Measurements from ENCODE around the gene SPACA4. TPM values are rescaled to one million over a fixed set of nuclear protein-coding genes. Genes with fewer than 3 reads are reported as not detected.
A peak's percentile ranks its signal among the peaks of the same experiment; 100 is the strongest.

The SPACA4 gene
- total and polyA plus RNA-seq, 9 of the 15 experiments (the other 6 are each of a cell fraction or from before 2014, with no cell fraction given): not detected

DNA sequence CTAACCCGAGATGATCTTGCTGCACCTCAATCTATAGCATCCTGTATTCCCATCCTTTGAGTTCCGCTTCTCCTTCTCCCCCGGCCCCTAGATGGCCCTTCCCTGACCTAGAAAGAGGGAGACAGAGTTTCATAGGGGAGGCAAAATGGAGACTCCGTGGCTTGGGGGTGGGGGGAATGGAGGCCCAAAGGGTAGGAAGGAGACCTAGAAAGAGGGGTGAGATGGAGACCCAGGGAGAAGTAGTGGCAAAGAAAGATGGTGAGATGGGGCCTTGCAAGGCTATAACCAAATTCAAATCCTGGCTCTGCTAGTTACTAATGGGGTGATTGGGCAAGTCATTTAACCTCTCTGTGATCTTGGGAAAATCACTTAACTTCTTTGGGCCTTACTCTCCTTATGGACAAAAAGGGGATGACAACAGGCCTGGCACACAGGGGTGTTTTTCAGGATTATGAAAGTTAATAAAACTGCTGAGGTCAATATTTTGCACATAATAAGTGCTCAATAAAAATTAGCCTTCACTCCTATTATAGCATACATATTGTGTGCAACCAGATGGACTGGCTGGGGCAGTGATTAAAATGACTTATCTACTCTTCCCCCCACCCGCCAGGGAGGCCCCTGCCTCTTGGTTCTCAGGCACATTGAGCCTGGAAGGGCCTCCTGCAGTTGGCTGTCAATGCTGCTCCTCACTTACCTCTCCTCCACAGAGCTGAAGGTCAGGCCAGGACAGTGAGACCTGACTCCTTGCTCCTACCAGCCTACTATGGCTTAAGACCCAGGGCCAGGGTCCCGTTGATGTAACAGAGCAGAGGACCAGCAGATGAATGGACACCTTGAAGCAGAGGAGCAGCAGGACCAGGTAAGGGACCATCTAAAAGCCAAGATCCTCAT, 13.4 kb downstream of the SPACA4 start (continued):
- TF ChIP-seq, protein P1, sequence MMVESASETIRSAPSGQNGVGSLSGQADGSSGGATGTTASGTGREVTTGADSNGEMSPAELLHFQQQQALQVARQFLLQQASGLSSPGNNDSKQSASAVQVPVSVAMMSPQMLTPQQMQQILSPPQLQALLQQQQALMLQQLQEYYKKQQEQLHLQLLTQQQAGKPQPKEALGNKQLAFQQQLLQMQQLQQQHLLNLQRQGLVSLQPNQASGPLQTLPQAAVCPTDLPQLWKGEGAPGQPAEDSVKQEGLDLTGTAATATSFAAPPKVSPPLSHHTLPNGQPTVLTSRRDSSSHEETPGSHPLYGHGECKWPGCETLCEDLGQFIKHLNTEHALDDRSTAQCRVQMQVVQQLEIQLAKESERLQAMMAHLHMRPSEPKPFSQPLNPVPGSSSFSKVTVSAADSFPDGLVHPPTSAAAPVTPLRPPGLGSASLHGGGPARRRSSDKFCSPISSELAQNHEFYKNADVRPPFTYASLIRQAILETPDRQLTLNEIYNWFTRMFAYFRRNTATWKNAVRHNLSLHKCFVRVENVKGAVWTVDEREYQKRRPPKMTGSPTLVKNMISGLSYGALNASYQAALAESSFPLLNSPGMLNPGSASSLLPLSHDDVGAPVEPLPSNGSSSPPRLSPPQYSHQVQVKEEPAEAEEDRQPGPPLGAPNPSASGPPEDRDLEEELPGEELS (CRISPR knock-in tag; IDR thresholded peaks at IDR 0.05; ENCODE audit: borderline replicate concordance): no peak
- 0 out of 2 replicates have a peak, but pooled peaks have one; percentile 77 for TF ChIP-seq HEY1 (CRISPR knock-in tag; IDR thresholded peaks at IDR 0.05; ENCODE audit: borderline replicate concordance)
- TF ChIP-seq KLF16 (IDR thresholded peaks at IDR 0.05): no peak
- TF ChIP-seq, protein P2, sequence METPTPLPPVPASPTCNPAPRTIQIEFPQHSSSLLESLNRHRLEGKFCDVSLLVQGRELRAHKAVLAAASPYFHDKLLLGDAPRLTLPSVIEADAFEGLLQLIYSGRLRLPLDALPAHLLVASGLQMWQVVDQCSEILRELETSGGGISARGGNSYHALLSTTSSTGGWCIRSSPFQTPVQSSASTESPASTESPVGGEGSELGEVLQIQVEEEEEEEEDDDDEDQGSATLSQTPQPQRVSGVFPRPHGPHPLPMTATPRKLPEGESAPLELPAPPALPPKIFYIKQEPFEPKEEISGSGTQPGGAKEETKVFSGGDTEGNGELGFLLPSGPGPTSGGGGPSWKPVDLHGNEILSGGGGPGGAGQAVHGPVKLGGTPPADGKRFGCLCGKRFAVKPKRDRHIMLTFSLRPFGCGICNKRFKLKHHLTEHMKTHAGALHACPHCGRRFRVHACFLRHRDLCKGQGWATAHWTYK (CRISPR knock-in tag; IDR thresholded peaks at IDR 0.05): no peak
- no peak for TF ChIP-seq SAFB2 (IDR thresholded peaks at IDR 0.05; ENCODE audit: borderline replicate concordance, low read depth, low read length, severe bottlenecking)
- TF ChIP-seq ZBED1 (IDR thresholded peaks at IDR 0.05): no peak
- no peak for TF ChIP-seq CCAR2 (IDR thresholded peaks at IDR 0.05; ENCODE audit: low read depth, low read length)
- TF ChIP-seq ZNF507 (tag; conservative IDR thresholded peaks at IDR 0.05): no peak
- no peak for TF ChIP-seq RB1 (IDR thresholded peaks at IDR 0.05; ENCODE audit: low read depth)
- TF ChIP-seq ADNP (tag; IDR thresholded peaks at IDR 0.05): peak; percentile 100
- peak; percentile 90; the same call in 1 of the 2 replicates for TF ChIP-seq PTBP1 (IDR thresholded peaks at IDR 0.05; ENCODE audit: low read depth, low read length)
- 0 out of 2 replicates have a peak, but pooled peaks have one; percentile 38 for TF ChIP-seq ZNF324 (CRISPR knock-in tag; IDR thresholded peaks at IDR 0.05)
- peak; percentile 100 for TF ChIP-seq BCOR (IDR thresholded peaks at IDR 0.05)
- peak; percentile 47 for TF ChIP-seq PHF20 (IDR thresholded peaks at IDR 0.05; ENCODE audit: partially characterized antibody)
- TF ChIP-seq CHD4 (IDR thresholded peaks at IDR 0.05; ENCODE audit: insufficient read depth, insufficient replicate concordance, low read depth, low read length, poor library complexity, severe bottlenecking): peak; percentile 99
- TF ChIP-seq, protein P3, sequence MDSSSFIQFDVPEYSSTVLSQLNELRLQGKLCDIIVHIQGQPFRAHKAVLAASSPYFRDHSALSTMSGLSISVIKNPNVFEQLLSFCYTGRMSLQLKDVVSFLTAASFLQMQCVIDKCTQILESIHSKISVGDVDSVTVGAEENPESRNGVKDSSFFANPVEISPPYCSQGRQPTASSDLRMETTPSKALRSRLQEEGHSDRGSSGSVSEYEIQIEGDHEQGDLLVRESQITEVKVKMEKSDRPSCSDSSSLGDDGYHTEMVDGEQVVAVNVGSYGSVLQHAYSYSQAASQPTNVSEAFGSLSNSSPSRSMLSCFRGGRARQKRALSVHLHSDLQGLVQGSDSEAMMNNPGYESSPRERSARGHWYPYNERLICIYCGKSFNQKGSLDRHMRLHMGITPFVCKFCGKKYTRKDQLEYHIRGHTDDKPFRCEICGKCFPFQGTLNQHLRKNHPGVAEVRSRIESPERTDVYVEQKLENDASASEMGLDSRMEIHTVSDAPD (CRISPR knock-in tag; IDR thresholded peaks at IDR 0.05): no peak
- no peak for TF ChIP-seq CBFA2T2 (conservative IDR thresholded peaks at IDR 0.05)
- TF ChIP-seq, protein P4, sequence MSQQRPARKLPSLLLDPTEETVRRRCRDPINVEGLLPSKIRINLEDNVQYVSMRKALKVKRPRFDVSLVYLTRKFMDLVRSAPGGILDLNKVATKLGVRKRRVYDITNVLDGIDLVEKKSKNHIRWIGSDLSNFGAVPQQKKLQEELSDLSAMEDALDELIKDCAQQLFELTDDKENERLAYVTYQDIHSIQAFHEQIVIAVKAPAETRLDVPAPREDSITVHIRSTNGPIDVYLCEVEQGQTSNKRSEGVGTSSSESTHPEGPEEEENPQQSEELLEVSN (IDR thresholded peaks at IDR 0.05; ENCODE audit: borderline replicate concordance in 1 of 2, extremely low read depth in 1 of 2, insufficient read depth in 1 of 2, insufficient read length in 1 of 2, low read depth in 1 of 2, low read length in 1 of 2, poor library complexity in 1 of 2, severe bottlenecking in 1 of 2): no peak
- TF ChIP-seq PHB (CRISPR knock-in tag; IDR thresholded peaks at IDR 0.05): no peak
- no peak for TF ChIP-seq NR1H2 (CRISPR knock-in tag; IDR thresholded peaks at IDR 0.05)
